Measurements from ENCODE around the gene GPC6. TPM values are rescaled to one million over a fixed set of nuclear protein-coding genes. Genes with fewer than 3 reads are reported as not detected.

The GPC6 gene
- 10.2 and 18.7 TPM in 2 replicates for total RNA-seq

GRCh38 chr13:93226623-93227279, at the start of gene GPC6:
Gene GPC6, plus strand, starts transcription at chr13:93226807.
- peak within 1 kb of the TSS; percentile 90 for H3K4me3 ChIP-seq (ENCODE audit: low read depth, low read length)
- DNase-seq (ENCODE audit: low read depth): peak; percentile 91
- no peak for TF ChIP-seq CTCF (conservative IDR thresholded peaks at IDR 0.05; ENCODE audit: low read depth, low read length)

- no peak overlapping the region for H3K4me3 ChIP-seq (ENCODE audit: low read depth, low read length)
- no peak for TF ChIP-seq CTCF (conservative IDR thresholded peaks at IDR 0.05; ENCODE audit: low read depth, low read length)
- no peak for DNase-seq (ENCODE audit: low read depth)
Observed at GRCh38 chr13:93180356-93180969, 46.1 kb upstream of the GPC6 start.

- no peak for TF ChIP-seq CTCF (conservative IDR thresholded peaks at IDR 0.05; ENCODE audit: low read depth, low read length)
- no peak for DNase-seq (ENCODE audit: low read depth)
- no peak overlapping the region for H3K4me3 ChIP-seq (ENCODE audit: low read depth, low read length)
Observed at GRCh38 chr13:93182406-93182805, 44.2 kb upstream of the GPC6 start.

- H3K4me3 ChIP-seq (ENCODE audit: low read depth, low read length): no peak overlapping the region
- no peak for TF ChIP-seq CTCF (conservative IDR thresholded peaks at IDR 0.05; ENCODE audit: low read depth, low read length)
- DNase-seq (ENCODE audit: low read depth): no peak
Observed at GRCh38 chr13:93183302-93183701, 43.3 kb upstream of the GPC6 start.

GRCh38 chr13:93190006-93190405, 36.6 kb upstream of the GPC6 start:
- no peak for TF ChIP-seq CTCF (conservative IDR thresholded peaks at IDR 0.05; ENCODE audit: low read depth, low read length)
- DNase-seq (ENCODE audit: low read depth): no peak

GRCh38 chr13:93193682-93194081, 32.9 kb upstream of the GPC6 start:
- no peak for DNase-seq (ENCODE audit: low read depth)
- no peak for TF ChIP-seq CTCF (conservative IDR thresholded peaks at IDR 0.05; ENCODE audit: low read depth, low read length)
- H3K4me3 ChIP-seq (ENCODE audit: low read depth, low read length): no peak overlapping the region

More at GRCh38 chr13:93190006-93190405, 36.6 kb upstream of the GPC6 start:
- no peak overlapping the region for H3K4me3 ChIP-seq (ENCODE audit: low read depth, low read length)

- TF ChIP-seq CTCF (conservative IDR thresholded peaks at IDR 0.05; ENCODE audit: low read depth, low read length): no peak
- H3K4me3 ChIP-seq (ENCODE audit: low read depth, low read length): no peak overlapping the region
- no peak for DNase-seq (ENCODE audit: low read depth)
Observed at GRCh38 chr13:93199856-93200255, 26.8 kb upstream of the GPC6 start.

Measured in epithelial cell of proximal tubule (primary cell).